Stimulated activated CD4-positive, alpha-beta T cell treated with anti-CD3 and anti-CD28 coated beads, Interleukin-15, amount 100 ng/mL, for 1 hour (primary cell): ENCODE measurements around the gene CD164.
"Not testable (repeated sequence)": the region's sequence is repeated elsewhere in the genome, so short reads cannot be mapped to it uniquely, and the experiment has no call there.

Experiments used
- DNase-seq, 2 donors: peaks; one replicate each; pipeline ENCODE4 v3.0.0-alpha.2; 2020; ENCODE audit warnings: low read depth in 1 of 2, low spot score in 1 of 2

Gene CD164

GRCh38 chr6:109377717-109378116 lies 4.5 kb downstream of the CD164 start:
- no peak for DNase-seq

DNA sequence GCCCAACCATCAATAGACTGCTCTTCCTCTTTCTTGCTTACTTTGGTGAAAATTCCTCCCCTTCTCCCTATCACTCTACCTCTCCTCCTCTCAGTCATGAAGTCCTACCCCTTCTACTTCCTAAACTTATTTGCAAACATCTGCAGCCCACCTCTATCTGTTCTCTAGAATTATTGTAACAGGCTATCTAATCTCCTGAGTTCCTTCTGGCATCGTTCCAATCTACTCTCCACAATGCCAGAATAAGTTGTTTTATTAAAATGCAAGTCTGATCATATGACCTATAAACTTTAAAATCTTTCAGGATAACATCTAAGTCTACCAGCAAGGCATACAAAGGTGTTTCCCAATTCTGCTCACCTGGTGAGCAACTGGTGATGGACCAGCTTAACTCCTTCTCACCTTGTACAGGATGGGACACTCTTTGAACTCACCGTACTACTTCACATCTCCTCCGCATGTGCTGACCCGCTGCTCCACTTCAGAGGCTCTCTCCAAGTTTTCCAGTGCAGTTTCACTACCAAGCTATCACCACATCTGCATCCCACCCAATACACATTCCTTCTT lies 7.9 kb downstream of the CD164 start:
- no peak for DNase-seq

DNA sequence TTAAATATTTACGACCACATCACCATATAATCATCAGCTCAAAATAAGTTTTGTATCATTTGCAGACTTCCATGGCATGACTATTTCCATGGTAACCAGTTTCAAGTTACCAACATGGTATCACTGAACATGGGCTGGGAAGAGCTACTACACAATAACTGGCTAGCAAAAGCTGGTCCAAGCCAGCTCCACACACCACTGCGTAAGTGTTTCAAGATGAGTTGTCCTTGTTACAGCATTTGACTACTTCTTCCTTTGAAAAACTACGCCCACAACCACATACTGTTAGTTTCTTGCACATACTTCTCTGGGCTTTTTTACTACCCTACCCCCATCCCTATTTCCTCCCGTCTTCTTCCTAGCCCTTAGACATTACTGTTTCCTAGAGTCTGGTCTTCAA lies 8.5 kb downstream of the CD164 start:
- no peak for DNase-seq

DNA sequence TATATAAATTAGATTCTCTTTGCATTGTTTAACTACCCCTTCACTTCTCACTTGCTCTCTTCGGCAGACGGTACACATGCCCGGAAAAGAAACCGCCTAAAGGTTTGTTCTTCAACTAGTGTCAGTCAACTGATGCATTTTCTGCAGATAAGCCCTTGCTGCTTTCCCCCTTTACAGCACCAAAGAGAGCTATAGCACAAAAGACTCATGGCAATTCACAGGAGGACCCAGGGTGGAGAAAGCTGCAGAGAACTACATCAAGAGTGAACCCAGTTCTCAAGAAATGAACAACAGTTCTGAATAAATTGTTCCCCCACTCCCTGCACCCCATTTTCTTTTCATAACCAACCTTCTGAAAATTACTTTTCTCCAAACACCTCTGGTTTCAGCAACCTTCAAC lies 8.9 kb downstream of the CD164 start:
- DNase-seq = no peak

- DNase-seq = no peak
These were observed 10.1 kb downstream of the CD164 start for GRCh38 chr6:109372130-109372529.

DNA sequence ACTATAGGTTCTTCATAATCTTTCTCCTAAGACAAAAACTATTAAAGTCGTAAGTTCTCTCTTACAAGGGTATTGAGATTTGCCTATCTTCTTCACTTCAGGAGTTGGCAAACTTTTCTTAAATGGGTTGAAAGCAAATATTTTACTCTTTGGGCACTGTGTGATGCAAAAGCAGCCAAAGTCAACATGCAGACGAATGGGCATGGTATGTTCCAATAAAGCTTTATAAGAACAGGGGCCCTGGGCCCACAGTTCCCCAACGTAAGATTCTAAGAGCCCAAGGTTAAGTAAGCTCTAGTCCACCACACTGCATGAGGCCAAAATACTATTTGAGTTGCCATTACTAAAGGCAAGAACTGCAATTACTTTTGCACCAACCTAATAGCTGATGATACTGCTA lies 11.5 kb downstream of the CD164 start:
- DNase-seq = no peak

DNA sequence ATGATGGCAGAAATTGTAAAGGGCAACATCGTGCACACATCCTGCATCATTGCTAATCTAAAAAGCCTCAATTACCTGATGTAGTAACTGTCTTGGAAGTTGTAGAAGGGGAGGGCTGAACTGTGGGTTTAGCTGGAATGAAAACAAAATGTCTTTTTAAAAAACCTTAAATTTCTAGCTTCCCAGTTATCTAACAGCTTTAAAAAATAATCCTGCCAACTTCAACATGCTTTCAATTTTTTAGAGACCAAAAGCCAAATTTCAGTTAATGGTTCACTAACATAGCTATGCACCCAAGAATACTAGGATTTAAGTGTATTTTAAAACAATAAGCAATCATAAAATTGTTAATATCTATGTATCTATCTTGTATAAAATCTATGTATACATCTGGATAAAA lies 11.9 kb downstream of the CD164 start:
- DNase-seq = no peak

DNA sequence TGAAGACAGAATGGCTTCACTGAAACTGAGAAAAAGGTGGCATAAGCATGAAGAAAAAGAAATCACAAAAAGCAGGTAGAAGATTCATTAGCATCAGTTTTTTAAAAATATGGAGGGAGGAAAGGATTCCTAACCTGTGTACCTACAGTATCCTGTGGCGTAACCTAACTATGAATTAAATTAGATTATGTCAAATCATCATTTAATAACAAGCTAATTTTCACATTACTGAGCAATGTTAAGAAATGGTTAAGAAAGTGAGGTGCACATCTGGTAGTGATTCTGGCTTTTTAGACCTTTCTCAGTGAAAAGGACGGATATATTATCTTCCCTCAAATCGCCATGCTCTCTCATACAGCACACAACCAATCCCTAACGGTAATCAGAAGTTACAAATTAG lies 12.5 kb downstream of the CD164 start:
- DNase-seq = no peak

DNA sequence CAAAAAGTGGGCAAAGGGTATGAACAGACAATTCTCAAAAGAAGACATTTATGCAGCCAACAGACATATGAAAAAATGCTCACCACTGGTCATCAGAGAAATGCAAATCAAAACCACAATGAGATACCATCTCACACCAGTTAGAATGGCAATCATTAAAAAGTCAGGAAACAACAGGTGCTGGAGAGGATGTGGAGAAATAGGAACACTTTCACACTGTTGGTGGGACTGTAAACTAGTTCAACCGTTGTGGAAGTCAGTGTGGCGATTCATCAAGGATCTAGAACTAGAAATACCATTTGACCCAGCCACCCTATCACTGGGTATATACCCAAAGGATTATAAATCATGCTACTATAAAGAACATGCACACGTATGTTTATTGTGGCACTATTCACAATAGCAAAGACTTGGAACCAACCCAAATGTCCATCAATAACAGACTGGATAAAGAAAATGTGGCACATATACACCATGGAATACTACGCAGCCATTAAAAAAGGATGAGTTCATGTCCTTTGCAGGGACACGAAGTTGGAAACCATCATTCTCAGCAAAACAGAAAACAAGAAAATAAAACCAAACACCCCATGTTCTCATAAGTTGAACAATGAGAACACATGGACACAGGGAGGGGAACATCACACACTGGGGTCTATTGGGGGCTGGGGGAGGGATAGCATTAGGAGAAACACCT lies 17.7 kb downstream of the CD164 start:
- not testable (repeated sequence) for DNase-seq

DNA sequence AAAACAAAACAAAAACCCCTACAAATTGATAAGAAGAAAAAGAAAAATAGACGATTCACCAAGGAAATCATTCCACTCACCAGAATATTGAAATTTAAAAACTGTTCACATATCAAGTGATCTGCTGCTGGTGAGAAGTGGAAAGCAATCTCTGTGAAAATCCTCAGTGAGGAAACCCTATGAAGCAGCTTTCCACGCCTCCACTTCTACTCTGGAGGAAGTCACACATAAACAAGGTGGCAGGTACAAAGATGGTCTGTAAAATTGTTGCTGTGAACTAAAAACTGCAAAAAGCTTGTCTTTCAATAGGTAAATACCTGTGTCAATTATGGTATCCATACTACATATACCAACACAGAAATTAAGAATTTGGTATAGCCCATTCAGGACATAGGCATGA lies 18.5 kb downstream of the CD164 start:
- no peak for DNase-seq

DNA sequence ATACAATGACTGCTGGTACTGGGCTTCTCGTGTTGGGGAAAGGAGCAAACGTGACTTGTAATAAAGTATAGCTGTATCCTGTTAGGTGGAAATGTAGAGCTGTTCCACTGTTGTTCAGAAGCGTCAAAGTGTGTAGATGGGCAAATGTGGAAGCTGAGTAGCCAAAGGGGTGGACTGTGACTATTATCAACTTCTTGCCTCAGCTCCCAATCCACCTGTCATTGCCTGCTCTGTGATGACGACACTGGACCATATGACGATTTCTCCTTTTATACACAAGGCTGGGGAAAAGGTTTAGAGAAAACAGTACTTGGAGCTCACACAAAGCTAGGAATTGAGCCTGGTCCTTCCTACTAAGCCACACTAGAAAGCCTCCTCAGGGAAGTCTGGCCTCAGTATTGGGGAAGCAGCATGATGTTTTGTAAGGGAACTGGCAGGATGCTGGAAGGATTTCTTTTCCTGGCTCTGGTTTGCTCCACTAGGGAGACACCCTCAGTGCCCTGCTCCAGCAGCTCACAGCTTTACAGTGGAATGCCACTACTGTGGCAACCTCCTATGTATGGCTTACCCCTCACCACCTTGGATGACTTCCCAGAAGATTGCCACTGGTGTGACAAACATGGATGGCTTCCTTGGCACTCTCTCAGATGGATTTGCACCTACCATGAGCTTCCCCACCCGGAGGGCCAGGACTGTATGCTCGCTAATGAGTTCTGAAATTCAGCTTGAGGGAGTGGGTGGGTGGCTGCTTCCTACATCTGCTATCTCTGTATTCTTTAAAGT lies 20.0 kb downstream of the CD164 start:
- DNase-seq = no peak

- no peak for DNase-seq
These were observed 21.5 kb downstream of the CD164 start for GRCh38 chr6:109360791-109361190.

- DNase-seq = no peak
These were observed 22.0 kb downstream of the CD164 start for GRCh38 chr6:109360281-109360680.

DNA sequence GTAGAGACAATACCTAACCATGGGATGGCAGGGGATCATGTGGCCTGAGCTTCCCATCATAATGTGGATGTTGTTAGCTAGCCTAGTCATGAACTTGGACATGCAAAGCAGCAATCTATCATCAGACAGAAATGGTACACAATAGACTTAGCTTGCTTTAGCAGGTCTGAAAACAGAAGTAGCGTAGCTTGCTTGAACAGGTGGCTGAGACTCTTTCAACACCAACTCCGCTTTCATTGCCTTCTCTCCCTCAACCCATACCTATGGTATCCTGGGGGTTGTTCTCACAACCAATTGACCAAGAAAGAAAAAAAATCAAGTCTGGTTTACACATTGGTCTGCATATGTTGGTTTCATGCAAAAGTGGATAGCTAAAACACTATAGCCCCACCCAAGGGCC lies 23.0 kb downstream of the CD164 start:
- DNase-seq = no peak

GRCh38 chr6:109358204-109358603 lies 24.1 kb downstream of the CD164 start:
- no peak for DNase-seq

DNA sequence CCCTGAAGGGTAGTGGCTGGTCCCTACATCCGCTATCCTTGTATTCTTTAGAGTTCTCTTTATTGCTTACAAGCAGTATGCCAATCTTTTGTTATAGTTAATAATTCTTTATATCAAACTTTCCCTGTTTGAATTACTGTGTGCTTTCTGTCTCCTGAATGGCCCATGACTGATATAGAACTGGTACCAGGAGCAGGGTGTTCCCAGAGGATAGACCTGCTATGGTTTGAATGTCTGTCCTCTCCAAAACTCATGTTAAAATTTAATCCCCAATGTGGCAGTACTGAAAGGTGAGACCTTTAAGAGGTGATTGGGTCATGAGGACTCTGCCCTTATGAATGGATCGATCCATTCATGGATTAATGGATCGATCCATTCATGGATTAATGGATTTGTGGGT lies 26.0 kb downstream of the CD164 start:
- no peak for DNase-seq

- DNase-seq = no peak
These were observed 30.8 kb downstream of the CD164 start for GRCh38 chr6:109351231-109352130.

DNA sequence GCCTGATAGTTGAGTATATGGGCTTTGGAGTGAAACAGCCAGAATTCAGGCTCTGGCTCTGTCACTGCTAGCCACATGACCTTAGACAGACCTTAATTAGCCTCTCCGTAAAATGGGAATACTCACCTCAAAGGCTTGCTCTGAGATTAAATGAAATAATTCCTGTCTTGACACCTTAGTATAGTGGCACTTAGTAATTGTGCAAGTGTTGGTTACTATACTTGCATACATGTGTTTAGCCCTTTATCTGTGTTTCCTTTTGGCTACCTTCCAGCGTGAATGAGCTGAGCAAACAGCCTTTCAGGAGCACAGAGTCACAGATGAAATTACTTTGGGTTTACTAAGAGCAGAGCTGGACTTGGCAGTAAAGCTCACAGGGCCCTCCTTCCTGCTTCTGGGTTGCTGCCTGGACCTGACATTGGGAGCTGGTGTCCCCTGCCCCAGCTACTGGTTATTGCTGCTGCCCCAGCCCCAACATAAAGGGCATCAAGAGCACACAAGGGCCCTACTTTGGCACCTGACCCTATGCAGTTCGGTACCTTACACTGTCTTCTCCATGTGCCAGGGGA lies 32.8 kb downstream of the CD164 start:
- DNase-seq = no peak

- DNase-seq = no peak
These were observed 34.0 kb downstream of the CD164 start for GRCh38 chr6:109348226-109348625.

GRCh38 chr6:109347779-109348178 lies 34.5 kb downstream of the CD164 start:
- no peak for DNase-seq

DNA sequence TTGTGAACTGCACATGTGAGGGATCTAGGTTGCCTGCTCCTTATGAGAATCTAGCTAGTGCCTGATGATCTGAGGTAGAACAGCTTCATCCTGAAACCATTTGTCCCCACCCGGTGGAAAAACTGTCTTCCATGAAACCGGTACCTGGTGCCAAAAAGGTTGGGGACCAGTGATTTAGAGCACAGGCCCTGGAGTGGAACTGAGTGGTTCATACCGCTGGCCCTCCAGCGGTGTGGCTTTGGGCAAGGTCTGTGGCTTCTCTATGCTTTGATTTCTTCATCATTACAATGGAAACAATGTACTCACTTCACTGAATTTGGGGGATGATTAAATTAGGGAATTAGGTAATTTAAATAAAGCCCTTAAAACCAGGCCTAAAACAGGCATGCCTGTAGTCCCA lies 36.3 kb downstream of the CD164 start:
- DNase-seq = no peak
